RPMI7951 (cell line): ENCODE measurements around the gene PRKAR1B. TPM values are rescaled to one million over a fixed set of nuclear protein-coding genes. Genes with fewer than 3 reads are reported as not detected.

Experiments used
- DNase-seq: peaks from one replicate; pipeline ENCODE4 v3.0.0-alpha.2; 2012; ENCODE audit warnings: low read depth
- total RNA-seq: library from RNA; depleted of rRNA; stranded (reverse); fragments of >200 nt; shearing (Covaris generic); gene quantifications from 2 replicates; pipeline ENCODE4 v1.2.3, GENCODE V29; 2014

Gene PRKAR1B
- total RNA-seq, 1 experiment from 2014 or later = 5.0 TPM

DNA sequence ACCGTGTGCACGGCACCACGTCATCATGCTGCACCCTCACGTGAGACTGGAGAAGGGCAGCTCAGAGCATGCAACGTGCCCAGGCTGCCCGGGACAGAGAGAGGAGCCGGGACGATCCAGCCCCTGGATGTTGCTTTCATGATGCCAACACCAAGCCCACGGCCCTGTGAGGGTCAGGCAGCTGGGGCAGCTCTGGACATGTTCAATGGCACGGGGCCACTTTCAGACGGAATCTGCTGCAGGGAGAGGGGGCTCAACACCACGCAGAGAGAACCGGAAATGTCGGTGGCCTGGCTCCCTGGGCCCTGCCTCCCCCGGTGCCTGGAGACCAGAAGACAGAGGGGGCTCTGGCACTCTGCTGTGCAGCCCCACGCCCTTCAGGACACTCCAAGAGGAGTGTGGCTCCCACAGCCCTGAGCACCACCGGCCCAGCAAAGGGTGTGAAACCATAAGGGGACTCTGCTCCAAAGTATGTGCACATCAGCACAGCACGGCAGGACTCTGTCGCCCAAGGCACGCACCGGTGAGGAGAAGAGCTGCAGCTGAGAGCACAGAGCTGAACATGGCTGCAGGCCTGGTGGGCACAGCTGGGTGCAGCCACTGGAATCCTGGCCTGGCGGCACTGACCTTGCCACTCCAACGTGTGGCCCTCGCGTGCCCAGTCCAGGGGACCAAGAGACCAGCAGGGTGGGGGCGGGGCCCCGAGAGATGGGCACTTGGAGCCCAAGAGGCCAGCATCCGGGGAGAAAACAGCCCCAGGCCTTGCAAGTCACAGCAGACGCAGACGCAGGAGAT is 137.1 kb downstream of the PRKAR1B start:
- no peak for DNase-seq

DNA sequence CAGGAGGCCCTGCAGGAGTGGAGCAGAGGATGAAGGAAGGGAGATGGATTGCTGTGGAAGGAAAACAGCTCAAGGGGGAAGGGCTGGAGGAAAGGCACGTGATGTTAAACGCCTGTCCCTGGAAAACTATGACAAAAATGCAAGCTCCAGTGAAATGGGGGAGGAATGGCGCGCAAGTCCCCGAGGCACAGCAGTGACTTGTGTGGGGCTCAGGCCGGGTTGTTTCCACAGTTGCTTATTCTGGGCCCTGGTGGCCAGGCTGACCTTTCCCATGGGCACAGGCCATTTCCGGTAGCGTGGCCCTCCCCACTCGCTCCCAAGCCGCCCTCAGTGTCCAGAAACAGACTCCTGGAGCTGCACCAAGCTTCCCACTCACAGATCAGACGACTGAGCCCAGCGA is 139.3 kb downstream of the PRKAR1B start:
- DNase-seq = no peak

DNA sequence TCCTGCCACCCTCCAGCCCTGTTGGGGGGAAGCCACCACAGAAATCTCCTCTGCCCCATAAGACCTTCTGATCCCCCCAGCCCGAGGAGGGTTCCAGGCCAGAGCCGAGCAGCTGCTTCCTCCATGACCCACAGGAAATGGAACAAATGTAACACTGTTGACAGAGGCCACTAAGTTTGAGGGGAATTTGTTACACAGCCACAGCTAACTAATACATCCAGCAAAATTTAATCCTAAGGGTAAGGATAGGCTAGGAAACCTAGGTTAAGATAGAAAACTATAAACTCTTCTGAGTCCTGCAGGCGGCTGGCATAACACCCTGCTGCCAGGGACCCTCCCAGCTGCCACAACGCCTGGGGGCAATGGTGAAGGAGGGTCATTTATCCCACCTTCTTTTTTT is 140.6 kb downstream of the PRKAR1B start:
- no peak for DNase-seq

DNA sequence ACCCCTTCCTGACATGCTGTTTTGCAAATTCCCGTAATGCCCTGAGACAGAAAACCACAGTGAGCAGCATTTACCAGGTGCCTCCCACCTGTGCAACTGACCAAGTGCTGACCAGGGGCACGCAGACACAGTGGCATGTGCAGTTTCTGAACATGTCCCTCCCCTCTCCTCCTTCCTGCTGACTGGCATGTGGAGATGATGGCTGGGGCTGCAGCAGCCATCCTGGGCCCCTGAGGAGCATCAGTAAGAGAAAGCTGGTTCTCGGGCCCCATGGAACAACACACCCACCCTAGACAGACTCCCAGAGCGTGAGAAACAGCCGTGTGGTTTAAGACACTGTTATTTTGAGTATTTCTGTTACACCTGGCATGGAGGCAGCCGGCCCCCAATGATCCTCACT is 141.2 kb downstream of the PRKAR1B start:
- DNase-seq = no peak

DNA sequence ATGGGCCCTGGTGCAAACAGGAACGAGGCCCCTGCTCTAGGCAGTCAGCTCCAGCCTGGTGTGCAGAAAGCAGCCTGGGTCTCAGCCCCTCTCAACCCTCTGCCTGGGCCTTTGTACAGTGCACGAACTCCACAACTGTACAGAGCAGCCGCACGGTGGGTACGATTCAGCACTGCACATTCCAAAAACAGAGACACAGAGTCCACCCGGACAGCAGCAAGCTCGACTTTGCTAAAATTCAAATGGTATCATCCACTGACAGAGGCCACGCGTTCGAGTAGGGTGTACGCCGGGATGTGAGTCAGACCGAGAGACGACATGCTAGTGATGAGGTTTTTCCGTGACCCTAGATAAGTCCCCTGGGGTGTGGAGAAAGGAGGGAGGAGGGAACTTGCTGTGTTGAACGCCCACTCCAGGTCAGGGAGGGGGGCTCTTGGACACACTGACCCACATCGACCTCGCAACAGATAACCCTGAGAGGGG is 141.8 kb downstream of the PRKAR1B start:
- no peak for DNase-seq

DNA sequence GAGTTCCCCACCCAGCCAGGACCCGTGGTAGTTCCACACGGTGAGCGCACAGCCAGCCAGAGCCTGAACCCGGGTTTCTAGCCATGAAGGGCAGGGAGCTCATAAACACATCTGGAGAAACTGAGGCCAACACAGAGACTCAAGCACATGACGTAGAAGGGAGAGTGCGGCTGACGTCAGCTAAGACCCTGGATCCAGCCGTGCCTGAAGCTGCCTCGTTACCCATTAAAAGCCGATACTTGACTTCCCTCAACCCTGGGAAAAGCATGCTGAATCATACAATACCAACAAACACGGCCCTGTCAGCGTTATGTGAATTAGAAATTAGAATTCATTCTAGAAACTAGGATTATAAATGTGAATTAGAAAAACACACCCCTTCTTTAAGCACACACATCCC is 142.3 kb downstream of the PRKAR1B start:
- DNase-seq = no peak

DNA sequence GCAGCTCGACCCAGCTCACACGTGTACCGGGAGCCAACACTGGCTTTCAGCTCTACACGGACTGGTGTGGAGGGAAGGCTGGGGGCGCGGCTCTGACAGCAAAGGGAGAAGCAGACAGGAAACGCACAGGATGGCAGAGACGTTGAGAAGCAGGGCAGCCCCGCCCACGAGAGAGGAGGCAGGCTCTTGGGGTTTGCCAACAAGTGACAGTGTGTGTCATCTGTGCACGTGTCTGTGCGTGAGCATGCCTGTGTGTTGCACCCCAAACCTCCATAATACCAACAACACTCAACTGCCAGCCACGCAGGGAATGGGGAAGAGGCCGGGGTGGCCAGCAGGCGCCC is 143.0 kb downstream of the PRKAR1B start:
- DNase-seq = no peak

DNA sequence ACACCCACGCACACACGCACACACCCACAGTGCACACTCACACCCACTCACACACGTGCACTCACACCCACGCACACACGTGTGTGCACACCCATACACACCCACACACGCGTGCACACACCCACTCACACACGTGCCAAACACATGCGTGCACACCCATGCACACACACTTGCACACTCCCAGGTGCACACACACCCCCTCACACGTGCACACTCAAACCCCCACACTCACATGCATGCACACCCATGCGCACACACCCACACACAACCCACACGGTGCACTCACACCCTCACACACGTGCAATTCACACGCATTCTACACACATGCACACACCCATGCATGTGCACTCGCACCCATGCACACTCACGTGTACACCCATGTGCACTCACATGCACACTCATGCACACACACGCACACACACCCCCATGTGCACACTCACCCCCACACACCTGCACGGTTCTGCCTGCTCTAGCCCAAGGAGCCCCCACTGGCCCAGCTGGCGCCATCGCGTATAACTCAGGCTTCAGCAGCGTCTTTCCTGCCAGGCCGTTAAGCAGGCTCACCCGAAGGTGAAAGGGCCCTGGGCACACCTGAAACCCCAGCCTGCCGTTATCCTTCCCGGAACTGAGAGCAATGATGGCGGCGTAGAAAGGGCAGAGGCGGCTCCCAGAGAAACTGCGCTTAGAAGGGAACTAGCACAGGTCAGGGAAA is 143.5 kb downstream of the PRKAR1B start:
- DNase-seq = no peak

DNA sequence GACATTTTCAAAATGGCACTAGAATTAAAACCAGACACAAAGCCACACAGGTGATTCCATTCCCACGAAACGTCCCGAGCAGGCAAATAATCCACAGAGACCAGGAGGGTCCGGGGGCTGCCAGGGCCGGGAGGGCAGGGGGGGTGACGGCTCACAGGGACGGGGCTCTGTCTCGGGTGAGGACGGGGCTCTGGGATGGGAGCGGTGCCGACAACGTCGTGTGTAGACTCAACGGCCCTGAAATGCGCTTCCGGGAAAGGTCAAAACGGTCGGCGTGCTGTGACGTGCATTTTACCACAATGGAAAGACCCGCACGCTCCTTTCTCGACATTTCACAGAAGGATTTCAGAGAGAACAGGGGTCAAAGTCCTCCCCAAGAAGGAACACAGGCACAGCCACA is 144.2 kb downstream of the PRKAR1B start:
- no peak for DNase-seq

DNA sequence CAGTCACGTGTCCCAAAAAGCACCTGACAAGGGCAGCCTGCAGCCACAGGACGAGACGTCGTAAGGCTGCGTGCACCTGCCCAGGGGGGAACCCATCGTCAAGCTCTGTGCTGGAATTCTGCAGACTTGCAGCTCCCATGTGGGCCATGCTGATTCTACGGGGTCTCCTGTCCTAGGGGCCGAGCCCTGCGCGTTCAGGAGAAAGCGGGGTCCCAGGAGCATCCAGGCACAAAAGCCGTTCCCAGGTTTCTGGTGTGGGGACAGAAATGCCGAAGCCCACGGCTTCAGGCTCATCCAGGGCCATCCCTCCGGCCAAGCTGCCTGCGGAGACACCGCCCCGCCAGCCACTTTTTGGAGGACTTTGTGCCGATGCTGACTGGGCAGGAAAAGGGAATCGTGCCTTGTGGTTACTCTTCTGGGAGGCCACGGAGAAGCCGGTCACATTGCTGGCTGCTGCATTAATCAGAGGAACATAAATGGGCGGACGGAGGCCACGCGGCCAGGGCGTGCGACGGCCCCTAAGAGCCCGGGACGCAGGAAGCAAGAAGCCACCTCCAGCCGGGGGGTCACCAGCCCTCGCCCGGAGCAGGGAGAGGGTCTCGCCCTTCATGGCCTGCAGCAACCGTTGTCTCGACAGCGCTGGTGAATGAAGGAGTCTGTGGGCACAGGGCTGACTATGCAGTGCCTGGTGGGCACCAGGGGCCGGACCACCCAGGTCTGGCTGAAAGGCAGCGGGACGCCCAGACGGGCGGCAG is 144.8 kb downstream of the PRKAR1B start:
- DNase-seq = no peak

DNA sequence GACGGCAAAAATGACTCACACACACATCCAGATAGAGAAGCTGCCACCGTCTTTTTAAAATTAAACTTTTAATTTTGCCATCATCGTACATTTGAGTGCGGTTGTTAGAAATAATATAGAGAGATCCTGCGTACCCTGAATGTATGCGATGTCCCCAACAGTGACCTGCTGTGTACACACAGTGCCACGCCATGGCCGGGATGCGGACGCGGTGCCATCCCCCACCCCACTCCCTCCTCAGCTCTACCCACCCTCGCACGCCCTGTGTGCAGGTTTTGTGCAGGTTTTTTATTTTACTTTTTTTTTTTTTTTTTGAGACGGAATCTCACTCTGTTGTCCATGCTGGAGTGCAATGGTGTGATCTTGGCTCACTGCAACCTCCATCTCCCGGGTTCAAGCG is 148.7 kb downstream of the PRKAR1B start:
- DNase-seq = no peak

DNA sequence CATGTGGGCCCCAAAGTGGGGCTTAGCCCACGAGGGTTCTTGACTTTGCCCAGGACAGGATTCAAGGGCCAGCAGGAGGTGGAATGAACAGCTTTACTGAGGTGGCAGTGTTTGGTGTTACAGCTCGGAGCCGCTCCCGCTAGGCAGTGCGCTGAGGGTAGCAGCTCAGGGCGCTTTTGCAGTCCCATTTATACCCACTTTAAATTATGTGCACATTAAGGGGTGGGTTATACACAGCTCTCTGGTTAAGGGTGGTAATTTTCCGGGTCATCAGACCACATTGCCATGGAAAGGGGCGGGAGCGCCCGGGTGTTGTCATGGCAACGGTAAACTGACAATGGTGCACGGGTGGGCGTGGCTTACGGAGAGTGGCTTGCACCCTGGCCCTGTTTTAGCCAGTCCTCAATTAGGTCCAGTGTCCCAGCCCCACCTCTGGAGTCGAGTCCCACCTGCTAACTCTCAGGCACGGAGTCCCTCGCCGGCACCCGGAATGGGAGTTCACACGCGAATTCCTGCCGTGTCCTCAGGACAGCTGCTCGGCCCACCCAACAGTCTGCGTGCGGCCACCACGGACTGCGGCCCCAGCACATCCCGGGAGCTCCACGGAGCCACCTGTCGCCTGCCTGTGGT is 149.2 kb downstream of the PRKAR1B start:
- no peak for DNase-seq

DNA sequence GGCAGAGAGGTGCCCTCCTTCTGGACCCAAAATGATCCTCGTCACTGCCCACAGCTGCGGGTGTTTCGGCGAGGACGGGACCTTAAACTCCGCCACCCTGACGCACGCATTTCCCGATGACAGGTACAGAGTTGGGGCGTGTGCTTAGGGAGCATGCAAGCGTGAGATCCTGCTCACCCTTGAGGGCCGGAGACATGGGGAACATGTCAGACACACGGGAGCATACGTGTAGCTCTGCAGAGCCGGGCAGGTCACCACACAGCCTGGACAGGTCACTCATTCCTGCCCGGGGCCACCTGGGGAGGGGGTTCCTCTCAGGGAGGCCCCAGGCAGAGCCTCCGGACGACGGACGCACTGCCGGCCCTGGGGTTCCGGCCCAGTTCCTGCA is 149.8 kb downstream of the PRKAR1B start:
- no peak for DNase-seq

DNA sequence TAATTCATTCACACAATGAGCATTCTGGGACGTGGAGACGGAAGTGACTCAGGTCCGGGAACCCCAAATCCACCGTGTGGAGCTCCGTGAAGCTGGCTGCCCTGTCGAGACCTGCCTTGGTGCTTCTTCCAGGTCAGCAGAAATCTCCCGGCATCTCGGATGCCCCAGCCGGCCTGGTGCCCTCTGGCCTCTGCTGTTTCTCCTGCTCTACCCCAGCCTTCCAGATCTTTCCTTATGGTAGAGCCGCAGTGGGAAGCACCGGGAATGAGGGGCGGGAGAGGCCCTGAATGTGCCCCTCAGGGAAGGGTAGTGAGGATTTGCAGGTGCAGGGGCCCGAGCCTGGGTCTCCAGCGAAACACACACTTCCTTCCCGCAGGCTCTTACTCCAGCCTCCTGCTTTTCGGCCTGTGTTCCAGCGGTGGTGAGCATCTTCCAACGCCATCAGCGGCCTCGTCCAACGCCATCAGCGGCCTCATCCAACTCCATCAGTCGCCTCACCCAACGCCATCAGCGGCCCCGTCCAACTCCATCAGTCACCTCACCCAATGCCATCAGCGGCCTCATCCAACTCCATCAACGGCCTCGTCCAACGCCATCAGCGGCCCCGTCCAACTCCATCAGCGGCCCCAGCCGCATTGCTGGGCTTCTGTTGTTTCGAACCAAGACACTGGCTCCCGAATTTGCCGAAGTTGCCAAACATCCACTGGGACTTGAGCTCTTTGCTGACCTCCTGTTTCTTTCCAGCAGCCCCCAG is 150.4 kb downstream of the PRKAR1B start:
- no peak for DNase-seq

DNA sequence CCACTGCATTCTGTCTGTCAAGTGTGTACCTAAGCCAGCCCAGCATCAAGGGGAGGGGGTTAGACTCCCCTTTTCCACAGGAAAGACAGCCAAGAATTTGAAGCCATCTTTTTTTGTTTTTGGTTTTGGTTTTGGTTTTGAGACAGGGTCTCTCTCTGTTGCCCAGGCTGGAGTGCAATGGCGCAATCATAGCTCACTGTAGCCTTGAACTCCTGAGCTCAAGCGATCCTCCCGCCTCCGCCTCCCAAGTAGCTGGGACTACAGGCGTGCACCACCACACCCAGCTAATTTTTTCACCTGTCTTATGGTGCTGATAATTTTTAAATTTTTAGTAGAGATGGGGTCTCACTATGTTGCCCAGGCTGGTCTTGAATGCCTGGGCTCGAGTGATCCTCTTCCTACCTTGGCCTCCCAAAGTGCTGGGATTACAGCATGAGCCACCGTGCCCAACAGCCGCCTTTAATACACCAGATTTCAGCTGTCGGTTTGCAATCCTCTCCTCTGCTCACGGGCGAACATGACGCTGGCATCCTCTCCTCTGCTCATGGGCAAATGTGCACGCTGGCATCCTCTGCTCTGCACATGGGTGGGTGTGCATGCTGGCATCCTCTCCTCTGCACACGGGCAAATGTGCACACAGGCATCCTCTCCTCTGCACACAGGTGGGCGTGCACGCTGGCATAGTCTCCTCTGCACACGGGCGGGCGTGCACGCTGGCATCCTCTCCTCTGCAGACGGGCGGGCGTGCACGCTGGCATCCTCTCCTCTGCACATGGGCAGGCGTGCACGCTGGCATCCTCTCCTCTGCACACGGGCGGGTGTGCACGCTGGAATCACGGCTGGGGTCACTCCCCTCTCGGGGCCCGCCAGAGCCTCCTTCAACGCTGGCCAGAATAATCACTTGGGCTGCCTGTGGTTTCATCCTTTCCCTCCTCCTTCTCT is 151.4 kb downstream of the PRKAR1B start:
- DNase-seq = no peak

DNA sequence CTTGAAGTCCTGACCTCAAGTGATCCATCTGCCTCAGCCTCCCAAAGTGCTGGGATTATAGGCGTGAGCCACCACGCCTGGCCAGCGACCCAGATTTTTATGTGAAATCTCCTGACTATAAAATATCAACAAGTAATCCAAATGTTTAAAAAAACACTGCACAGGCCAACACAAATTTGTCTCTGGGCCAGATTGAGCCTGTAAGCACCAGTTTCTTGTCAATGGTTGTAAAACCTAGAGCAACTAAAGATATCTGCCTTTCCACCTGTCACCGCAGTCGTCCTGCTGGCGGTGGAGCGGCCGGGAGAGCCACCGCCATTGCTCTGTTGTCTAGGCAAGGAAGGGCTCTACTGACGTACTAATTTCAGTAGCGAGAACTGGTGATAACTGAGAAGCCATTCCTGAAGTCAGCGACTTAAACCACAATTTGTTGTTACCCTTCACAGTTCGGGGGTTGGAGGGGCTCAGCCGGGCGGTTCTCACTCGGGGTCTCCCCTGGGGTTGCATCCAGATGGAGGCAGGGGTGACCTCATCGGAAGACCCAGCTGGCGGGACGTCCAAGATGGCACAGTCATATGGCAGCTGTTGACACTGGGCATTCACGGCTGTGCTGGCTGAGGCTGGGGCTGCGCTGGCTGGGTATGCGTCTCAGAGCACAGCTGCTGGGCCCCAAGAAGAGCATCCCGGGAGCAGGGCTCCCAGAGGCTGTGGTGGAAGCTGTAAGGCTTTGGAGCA is 152.3 kb downstream of the PRKAR1B start:
- DNase-seq = no peak

DNA sequence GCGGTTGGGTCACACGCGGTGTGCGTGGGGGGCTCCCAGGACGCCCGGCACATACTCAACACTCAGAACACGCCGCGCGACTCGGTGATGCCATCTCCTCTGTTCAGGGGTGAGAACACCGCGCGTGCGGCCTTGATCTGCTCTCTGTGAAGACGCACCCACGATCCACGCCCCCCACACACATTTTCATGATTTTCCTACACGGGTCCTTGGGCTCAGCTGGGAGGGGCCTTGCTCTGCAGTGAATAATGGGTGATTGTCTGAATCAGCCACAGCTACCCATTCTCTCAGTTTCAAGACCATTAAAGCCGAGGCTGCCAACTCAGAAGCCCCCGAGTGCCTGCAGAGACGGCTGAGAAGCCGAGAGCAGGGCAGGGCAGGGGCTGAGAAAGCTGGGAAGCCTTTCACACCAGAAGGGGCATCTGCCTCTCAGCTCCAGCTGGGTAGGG is 153.1 kb downstream of the PRKAR1B start:
- DNase-seq = no peak

DNA sequence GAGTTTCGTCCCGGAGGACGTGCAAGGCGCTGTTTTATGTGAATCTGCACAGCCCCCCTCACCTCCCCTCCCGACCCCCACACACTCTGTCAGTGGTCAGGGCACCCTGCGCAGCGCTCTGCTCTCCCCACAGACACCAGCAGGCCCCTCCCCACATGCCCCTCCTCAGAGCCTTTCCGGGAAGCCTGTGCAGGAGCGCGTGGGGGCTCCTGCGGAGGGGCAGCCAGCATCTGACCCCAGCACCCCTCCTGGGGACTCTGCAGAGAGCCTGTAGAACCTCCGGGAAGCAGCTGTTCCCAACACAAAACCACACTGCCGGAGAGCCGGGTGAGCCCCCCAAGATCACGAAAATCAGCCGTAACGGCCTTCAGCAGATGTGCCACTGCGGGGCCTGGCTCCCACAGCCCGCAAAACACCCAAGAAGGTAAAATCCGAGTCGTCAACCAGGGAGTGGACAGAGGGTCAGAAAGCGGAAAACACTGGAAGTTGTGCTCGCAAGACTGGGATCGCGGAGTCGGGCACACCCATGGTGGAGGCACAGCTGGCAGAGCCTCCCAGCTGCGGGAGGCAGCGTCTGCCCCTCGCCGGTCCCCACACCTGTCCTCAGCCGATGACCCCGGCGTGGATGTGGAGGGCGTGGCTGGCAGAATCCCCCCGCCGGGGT is 153.7 kb downstream of the PRKAR1B start:
- DNase-seq = no peak
